ENCODE measurements around the gene OR1F1.

DNA sequence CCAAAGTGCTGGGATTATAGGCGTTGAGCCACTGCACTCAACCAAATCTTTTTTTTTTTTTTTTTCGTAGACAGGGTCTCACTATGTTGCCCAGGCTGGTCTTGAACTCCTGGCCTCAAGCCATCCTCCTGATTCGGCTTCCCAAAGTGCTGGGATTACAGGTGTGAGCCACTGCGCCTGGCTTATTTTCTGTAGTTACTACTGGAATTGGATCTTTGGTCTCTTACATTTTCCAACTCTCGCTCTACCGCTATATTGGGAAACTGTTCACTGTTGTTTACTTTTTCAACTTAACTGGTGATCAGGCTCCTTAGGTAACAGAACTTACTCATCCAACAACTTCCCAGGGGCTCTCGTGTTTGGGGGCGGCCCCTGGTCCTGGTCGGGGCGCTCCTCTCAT, 32.8 kb downstream of the OR1F1 start:
- TF ChIP-seq, protein P1, sequence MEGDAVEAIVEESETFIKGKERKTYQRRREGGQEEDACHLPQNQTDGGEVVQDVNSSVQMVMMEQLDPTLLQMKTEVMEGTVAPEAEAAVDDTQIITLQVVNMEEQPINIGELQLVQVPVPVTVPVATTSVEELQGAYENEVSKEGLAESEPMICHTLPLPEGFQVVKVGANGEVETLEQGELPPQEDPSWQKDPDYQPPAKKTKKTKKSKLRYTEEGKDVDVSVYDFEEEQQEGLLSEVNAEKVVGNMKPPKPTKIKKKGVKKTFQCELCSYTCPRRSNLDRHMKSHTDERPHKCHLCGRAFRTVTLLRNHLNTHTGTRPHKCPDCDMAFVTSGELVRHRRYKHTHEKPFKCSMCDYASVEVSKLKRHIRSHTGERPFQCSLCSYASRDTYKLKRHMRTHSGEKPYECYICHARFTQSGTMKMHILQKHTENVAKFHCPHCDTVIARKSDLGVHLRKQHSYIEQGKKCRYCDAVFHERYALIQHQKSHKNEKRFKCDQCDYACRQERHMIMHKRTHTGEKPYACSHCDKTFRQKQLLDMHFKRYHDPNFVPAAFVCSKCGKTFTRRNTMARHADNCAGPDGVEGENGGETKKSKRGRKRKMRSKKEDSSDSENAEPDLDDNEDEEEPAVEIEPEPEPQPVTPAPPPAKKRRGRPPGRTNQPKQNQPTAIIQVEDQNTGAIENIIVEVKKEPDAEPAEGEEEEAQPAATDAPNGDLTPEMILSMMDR (IDR thresholded peaks at IDR 0.05) = no peak
- TF ChIP-seq POLR2A (IDR thresholded peaks at IDR 0.05) = no peak
